ENCODE data around the gene CSNK1G1.
A peak's percentile ranks its signal among the peaks of the same experiment; 100 is the strongest.
"Not testable (repeated sequence)": the region's sequence is repeated elsewhere in the genome, so short reads cannot be mapped to it uniquely, and the experiment has no call there.

The CSNK1G1 gene

GRCh38 chr15:64275934-64276333, 80.0 kb downstream of the CSNK1G1 start:
- TF ChIP-seq POLR2A (IDR thresholded peaks at IDR 0.05; ENCODE audit: extremely low read depth, insufficient read length): no peak
- no peak for TF ChIP-seq MYC (IDR thresholded peaks at IDR 0.05; ENCODE audit: low read depth, low read length)
- TF ChIP-seq, protein P1, sequence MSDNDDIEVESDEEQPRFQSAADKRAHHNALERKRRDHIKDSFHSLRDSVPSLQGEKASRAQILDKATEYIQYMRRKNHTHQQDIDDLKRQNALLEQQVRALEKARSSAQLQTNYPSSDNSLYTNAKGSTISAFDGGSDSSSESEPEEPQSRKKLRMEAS (IDR thresholded peaks at IDR 0.05; ENCODE audit: low read depth, low read length): no peak
- TF ChIP-seq CTCF (IDR thresholded peaks at IDR 0.05; ENCODE audit: low read depth, low read length): no peak
- no peak overlapping the region for H3K4me3 ChIP-seq (ENCODE audit: low read depth, low read length)
- no peak for DNase-seq (ENCODE audit: low read depth)

DNA sequence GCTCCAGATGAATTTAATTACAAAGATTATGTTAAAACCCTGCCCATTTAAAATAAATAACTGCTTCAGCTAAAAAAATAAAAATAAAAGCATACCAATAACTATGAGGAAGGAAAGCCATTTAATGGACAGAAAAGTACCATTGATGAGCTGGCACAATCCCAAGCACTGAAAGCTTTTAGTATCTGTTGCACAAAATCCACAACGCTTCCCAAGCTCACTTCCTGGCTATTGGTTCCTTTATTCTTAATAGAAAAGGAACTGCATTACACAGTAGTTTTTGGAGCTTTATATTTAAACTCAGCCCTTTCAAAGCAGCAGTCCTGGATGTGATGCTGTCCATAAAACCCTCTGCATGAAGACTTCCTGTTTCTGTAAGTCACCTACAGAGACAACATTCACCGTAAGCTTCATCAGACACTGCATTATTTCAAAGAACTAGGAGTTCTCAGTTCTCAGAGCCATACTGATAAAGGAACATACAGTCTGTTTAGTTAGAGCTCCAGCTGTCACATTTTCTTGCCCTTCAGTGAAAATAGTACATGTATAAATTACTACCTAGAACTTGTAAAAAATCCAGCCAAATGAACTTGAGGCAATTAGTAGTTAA, 81.5 kb downstream of the CSNK1G1 start:
- peak; percentile 34 for DNase-seq (ENCODE audit: low read depth)
- H3K4me3 ChIP-seq (ENCODE audit: low read depth, low read length): no peak overlapping the region
- TF ChIP-seq MYC (IDR thresholded peaks at IDR 0.05; ENCODE audit: low read depth, low read length): no peak
- TF ChIP-seq, protein P1 (IDR thresholded peaks at IDR 0.05; ENCODE audit: low read depth, low read length): no peak
- no peak for TF ChIP-seq POLR2A (IDR thresholded peaks at IDR 0.05; ENCODE audit: extremely low read depth, insufficient read length)
- TF ChIP-seq CTCF (IDR thresholded peaks at IDR 0.05; ENCODE audit: low read depth, low read length): no peak

DNA sequence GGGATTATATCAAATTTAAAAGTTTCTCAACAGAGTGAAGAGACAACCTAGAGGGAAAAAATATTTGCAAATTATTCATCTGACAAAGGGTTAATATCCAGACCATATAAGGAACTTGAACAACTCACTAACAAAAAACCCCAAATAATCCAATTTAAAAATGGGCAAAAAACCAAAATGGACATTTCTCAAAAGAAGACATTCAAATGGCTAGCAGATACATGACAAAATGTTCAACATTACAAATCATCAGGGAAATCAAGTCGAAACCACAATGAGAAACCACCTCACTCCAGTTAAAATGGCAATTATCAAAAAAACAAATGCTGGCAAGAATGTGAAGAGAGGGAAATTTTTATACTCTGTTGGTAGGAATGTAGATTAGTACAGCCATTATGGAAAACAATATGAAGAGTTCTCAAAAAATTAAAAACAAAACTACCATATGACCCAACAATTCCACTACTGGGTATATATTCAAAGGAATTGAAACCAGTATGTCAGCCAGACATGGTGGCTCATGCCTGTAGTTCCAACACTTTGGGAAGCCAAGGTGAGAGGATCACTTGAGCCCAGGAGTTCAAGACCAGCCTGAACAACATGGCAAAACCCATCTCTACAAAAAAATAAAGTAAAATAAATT, 88.5 kb downstream of the CSNK1G1 start:
- H3K4me3 ChIP-seq (ENCODE audit: low read depth, low read length): no peak overlapping the region
- DNase-seq (ENCODE audit: low read depth): no peak
- no peak for TF ChIP-seq MYC (IDR thresholded peaks at IDR 0.05; ENCODE audit: low read depth, low read length)

DNA sequence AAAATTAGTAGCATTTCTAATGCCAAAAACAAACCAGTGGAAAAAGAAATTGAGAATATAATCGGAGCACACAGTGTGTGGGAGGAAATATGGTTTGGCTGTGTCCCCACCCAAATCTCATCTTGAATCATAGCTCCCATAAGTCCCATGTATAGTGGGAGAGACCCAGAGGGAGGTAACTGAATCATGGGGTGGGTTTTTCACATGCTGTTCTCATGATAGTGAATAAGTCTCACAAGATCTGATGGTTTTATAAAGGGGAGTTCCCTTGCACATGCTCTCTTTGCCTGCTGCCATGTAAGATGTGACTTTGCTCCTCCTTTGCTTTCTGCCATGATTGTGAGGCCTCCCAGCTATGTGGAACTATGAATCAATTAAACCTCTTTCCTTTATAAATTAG, 90.8 kb downstream of the CSNK1G1 start:
- H3K4me3 ChIP-seq (ENCODE audit: low read depth, low read length); DNase-seq (ENCODE audit: low read depth): not testable (repeated sequence)

- no peak overlapping the region for H3K4me3 ChIP-seq (ENCODE audit: low read depth, low read length)
- TF ChIP-seq MYC (IDR thresholded peaks at IDR 0.05; ENCODE audit: low read depth, low read length): no peak
- TF ChIP-seq POLR2A (IDR thresholded peaks at IDR 0.05; ENCODE audit: extremely low read depth, insufficient read length): no peak
- TF ChIP-seq, protein P1 (IDR thresholded peaks at IDR 0.05; ENCODE audit: low read depth, low read length): no peak
- no peak for TF ChIP-seq CTCF (IDR thresholded peaks at IDR 0.05; ENCODE audit: low read depth, low read length)
- DNase-seq (ENCODE audit: low read depth): no peak
These were observed 91.5 kb downstream of the CSNK1G1 start for GRCh38 chr15:64264502-64264901.

- no peak for DNase-seq (ENCODE audit: low read depth)
- no peak overlapping the region for H3K4me3 ChIP-seq (ENCODE audit: low read depth, low read length)
- TF ChIP-seq POLR2A (IDR thresholded peaks at IDR 0.05; ENCODE audit: extremely low read depth, insufficient read length) (no peak), CTCF (IDR thresholded peaks at IDR 0.05; ENCODE audit: low read depth, low read length) (no peak), MYC (IDR thresholded peaks at IDR 0.05; ENCODE audit: low read depth, low read length) (no peak)
- TF ChIP-seq, protein P1 (IDR thresholded peaks at IDR 0.05; ENCODE audit: low read depth, low read length): no peak
These were observed 92.4 kb downstream of the CSNK1G1 start for GRCh38 chr15:64263567-64263966.

DNA sequence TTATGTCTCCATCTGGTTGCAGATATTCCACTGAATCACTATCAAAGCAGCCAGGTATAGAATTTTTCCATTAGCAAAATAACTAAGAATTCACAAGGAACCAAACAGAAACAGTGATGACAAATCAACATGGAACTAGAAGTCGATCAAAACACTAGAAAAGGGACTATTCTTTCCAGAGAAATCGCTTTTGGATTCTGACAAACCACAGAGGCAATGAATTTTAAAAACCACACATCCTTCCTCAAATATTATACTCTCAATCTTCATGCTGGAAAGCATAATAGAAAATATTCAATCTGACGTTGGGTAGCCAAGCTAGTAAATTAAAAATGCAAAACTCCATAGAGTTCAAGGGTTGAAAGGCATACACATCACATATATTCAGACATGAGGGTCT, 99.9 kb downstream of the CSNK1G1 start:
- DNase-seq (ENCODE audit: low read depth): no peak
- no peak overlapping the region for H3K4me3 ChIP-seq (ENCODE audit: low read depth, low read length)
- TF ChIP-seq POLR2A (IDR thresholded peaks at IDR 0.05; ENCODE audit: extremely low read depth, insufficient read length): no peak
- TF ChIP-seq, protein P1 (IDR thresholded peaks at IDR 0.05; ENCODE audit: low read depth, low read length): no peak
- no peak for TF ChIP-seq MYC (IDR thresholded peaks at IDR 0.05; ENCODE audit: low read depth, low read length)
- TF ChIP-seq CTCF (IDR thresholded peaks at IDR 0.05; ENCODE audit: low read depth, low read length): no peak

Measured in NB4 (cell line).